CD4-positive, alpha-beta T cell treated with Interleukin-15 for 4 hours (primary cell): Measurements from ENCODE around the gene UBAC2.

Source experiments
- DNase-seq: peaks from one replicate; pipeline ENCODE4 v3.0.0-alpha.2; 2020; ENCODE audit warnings: low spot score

The UBAC2 gene

GRCh38 chr13:99360696-99361095 is 160.0 kb downstream of the UBAC2 start:
- no peak for DNase-seq

DNA sequence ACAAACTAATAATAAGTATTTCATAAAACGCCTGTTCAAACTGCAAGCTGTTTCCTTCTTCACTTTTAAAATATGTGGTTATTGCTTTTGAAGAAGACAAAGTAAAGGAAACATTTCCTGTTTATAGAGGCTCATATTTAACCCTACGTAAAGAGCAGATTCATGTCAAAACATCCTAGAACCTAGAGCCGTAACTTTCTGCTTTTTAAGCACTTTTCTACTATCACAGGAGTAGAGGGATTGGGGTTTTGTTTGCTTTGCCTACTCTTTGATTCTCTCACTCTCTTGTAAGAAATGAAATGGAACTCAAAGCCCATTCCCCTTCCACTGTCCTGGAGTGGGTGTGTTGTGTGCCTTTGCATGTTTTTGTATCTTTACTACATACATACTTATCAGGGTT is 160.5 kb downstream of the UBAC2 start:
- peak; percentile 43 for DNase-seq

DNA sequence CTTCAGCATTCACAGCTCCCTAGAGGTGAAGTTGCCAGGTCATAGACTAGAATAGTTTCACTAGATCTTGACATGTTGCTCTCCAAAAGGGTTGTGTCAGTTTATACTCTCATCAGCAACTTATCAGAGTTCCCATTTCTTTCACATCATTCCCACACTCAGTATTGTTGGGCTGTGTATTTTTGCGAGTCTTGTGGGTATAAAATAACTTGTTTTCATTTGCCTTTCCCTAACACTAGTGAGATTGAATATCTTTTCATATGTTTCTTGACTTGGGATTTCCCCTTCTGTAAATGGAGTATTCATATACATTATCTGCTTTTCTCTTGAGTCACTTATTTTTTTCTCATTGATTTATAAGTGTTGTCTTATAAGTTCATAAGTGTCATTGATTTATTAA is 161.7 kb downstream of the UBAC2 start:
- DNase-seq: no peak

DNA sequence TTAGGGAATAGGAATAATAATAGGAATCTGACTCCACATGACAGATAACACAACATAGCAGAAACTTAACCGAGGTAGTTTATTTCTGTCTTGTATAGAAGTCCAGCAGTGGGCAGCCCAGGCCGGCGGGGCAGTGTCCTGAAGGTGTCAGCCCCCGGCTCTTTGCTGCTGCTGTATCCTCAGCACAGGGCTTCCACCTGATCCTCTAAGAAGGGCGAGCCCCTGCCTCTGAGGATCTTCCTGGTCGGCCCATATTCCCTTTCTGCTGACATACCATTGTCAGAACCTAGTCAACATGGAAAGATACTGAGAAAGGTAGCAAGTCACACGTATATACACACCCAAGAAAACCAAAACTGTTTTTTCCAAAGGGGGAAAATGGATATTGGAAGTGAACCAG is 162.7 kb downstream of the UBAC2 start:
- DNase-seq: no peak

- DNase-seq: no peak
Observed at GRCh38 chr13:99363949-99364348, 163.3 kb downstream of the UBAC2 start.

GRCh38 chr13:99366075-99366987 is 165.7 kb downstream of the UBAC2 start:
- DNase-seq: no peak

- DNase-seq: peak; percentile 45
Observed at GRCh38 chr13:99367106-99367616, 166.5 kb downstream of the UBAC2 start.

- DNase-seq: peak; percentile 43
Observed at GRCh38 chr13:99367663-99368448, 167.2 kb downstream of the UBAC2 start.

DNA sequence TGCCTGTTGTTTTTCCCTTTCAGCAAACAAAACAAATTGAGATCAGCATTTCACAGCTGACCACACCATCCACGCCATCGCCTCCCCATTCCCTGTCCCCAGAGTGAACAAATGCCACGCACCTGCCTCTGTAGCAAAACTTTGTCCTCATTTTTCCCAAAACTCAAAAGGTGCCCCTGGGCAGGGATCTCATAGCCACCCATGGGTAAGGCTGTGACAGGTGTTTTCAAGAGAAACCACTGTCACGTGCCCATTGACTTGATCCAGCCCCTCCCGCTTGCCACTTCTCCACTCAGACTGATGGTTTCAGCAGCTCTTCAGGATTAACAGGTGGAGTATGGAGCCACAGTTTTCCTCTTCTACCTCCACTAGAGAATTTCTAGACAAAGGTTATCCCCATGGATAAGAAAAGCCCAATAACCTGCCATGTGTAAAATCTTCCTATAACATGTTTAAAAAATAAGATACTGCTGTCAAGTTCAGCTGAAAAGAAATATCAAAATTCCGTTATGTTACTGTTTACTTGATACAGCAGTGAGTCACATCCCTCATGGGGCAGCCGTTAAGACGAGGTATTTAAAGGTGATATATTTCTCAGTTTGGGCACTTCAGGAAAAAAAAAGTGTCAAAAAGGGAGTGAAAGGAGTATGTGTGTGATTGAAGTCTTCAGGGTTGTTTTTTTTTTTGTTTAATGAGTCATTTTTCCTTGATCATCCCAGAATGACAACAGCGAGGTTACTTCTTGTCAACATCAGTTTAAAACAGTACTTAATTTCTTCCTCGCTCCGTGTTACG is 170.0 kb downstream of the UBAC2 start:
- DNase-seq: peak; percentile 50

GRCh38 chr13:99371956-99372355 is 171.3 kb downstream of the UBAC2 start:
- peak; percentile 74 for DNase-seq

- no peak for DNase-seq
Observed at GRCh38 chr13:99373436-99373835, 172.8 kb downstream of the UBAC2 start.

GRCh38 chr13:99374169-99374991 is 173.7 kb downstream of the UBAC2 start:
- DNase-seq: no peak

DNA sequence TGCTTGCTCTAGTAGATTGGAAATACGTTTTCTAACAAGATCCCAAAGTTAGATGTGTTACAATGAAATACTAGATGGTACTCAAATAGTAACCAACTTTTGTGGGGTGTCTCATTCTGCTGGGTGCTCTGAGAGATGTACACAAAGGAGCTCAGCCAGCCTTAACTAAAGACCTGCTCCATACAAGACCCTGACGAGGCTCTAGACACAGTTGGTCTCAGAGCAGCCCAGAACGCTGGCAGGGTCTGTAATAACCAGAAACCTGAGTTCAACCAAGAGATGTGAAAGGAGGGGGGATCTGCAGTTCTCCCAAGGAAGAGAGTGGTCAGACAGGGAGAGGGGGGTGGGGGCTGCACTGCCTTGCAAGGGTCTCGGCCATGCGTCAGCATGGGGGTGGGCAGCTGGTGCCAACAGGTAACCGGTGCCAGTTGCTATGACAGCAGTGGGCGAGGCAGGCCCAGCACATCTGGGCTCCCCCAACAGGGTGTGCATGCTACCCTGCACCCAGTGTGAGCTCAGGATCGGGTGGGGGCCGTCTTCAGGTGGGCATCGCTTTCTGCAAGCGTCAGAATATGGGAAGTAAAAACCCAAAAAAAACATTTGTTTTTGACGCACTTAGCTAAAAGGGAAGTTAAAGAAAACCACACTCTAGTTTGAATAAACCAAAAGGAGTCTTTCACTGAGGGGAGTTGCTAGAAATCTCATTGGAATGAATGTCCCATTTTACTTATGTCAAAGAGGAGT is 174.5 kb downstream of the UBAC2 start:
- DNase-seq: peak; percentile 48

DNA sequence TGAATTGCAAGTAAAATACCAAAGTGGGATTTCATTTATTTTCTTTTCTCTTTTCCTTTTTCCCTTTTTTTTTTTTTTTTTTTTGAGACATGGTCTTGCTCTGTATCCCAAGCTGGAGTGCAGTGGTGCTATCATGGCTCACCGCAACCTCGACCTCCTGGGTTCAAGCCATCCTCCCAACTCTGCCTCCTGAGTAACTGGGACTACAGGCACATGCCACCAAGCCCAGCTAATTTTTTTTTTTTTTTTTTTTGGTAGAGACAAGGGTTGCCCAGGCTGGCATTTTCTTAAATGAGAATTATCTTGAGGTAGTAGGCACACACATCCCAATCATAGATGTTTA is 175.1 kb downstream of the UBAC2 start:
- no peak for DNase-seq

DNA sequence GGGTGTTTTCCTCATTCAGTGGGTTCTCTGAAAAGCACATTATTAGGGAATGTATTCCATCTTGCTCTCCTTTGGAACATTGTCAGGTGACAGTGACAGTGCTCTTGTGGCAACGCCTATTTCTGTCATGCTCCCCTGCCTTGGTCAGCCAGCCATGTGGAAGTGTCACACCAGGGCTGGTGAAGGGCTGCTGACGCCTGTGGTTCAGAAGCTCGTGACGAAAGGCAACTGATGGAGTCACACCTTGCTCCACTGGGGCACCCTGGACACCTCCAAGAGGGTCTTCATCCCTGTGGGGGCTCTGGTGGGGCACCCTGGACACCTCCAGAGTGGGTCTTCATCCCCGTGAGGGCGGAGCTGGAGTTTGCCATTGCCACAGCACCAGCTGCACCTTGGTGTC is 175.5 kb downstream of the UBAC2 start:
- DNase-seq: no peak

DNA sequence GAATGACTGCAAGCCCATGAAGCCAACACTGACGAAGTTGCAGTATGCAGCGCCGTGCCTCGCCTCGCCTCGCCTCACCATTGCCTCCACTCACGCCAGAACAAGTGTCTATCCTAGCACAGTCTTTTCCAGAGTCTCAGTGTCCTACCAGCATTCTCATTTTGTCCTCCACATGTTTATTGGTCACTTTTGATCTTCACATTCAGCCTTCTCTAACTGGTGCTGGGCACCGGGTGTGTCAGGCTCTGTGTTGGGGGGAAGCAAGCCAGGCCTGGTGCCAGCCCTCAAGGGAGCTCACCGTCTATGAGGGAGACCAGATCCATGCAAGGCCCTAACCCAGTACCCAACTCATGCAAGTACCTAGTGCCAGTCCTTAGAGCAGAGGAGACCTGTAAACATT is 176.3 kb downstream of the UBAC2 start:
- no peak for DNase-seq

- DNase-seq: no peak
Observed at GRCh38 chr13:99377641-99378040, 177.0 kb downstream of the UBAC2 start.

- DNase-seq: no peak
Observed at GRCh38 chr13:99378985-99379733, 178.5 kb downstream of the UBAC2 start.

DNA sequence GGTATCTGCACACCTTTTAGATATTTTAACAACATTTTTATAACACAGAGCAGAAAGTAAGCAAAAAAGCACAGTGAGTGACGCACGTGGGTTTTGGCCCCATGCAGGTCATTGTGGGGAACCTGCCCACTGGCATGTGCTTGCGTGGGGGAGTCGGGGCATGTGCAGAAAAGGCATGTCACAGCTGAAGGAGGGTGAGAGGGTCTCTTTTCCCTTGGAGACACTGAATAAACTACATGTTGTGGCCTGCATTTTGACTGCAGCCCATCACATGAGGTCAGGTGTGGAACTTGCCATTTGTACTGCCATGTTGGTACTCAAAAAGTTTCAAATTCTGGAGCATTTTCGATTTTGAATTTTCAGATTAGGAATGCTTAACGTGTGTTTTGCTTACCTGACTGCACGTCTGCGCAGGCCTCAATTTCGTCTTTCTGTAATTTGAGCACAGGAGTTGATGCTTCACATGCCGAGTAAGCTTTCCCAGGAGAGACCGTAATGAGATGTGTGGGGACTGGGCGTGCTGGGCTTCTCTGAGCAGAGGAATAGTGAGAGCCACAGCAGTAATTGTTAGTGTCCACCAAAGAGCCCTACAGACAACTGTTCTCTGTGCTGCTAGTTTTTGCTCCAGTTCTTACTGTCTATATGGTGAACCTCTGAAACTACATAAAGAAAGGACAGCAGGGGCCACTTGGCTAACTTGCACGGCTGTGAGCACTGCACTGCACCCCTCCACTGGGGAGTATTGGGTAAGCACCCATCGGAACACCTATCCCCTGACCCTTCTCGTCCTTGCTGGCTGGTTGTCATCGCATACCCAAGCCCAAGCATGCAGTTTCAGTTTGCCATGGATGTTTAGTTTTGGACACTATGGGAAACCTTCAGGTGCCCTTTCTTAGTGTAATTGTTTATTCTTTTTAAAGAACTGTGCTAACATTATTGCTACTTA is 179.5 kb downstream of the UBAC2 start:
- no peak for DNase-seq
